H1 (cell line): Measurements from ENCODE around the gene AP3M1.
A peak's percentile ranks its signal among the peaks of the same experiment; 100 is the strongest.

Experiments used
- CTCF ChIP-seq, 3 experiments: IDR thresholded peaks; 1 replicate in 2 of 3; 2 replicates in 1 of 3; pipeline versions ENCODE4 v1.5.1 to v1.6.1; 2011; ENCODE audit warnings: low read length in 3 of 3, mild to moderate bottlenecking in 3 of 3, inconsistent platforms in 2 of 3, low read depth in 1 of 3, moderate library complexity in 1 of 3; ENCODE audit not compliant: insufficient read depth in 1 of 3; ENCODE audit errors: control extremely low read depth in 1 of 3
- MAX ChIP-seq: IDR thresholded peaks from 2 replicates; pipeline ENCODE4 v1.6.1; 2012; ENCODE audit warnings: inconsistent platforms
- POLR2A ChIP-seq, 2 experiments: IDR thresholded peaks; 1 replicate in 1 of 2; 2 replicates in 1 of 2; pipeline ENCODE4 v1.6.1; 2011; ENCODE audit warnings: low read depth in 2 of 2, low read length in 2 of 2, mild to moderate bottlenecking in 2 of 2; ENCODE audit errors: control extremely low read depth in 1 of 2
- POU5F1 ChIP-seq: IDR thresholded peaks from 2 replicates; pipeline ENCODE4 v1.6.1; 2011; ENCODE audit warnings: low read depth, mild to moderate bottlenecking, low read length, moderate library complexity
- RAD21 ChIP-seq, 2 experiments: IDR thresholded peaks in 1 of 2; conservative IDR thresholded peaks in 1 of 2; 2 replicates each; pipeline ENCODE4 v1.6.1; 2011; ENCODE audit warnings: low read depth in 2 of 2, low read length in 2 of 2, improper control_type of control experiment in 1 of 2, inconsistent platforms in 1 of 2, mild to moderate bottlenecking in 1 of 2, moderate library complexity in 1 of 2
- RNF2 ChIP-seq: fragments of 200-900, 300-1000 bp; sonication (generic); IDR thresholded peaks from 2 replicates; pipeline ENCODE4 v1.7.1; 2016; ENCODE audit warnings: borderline replicate concordance, low read depth, mild to moderate bottlenecking, antibody characterized with exemption, low read length; ENCODE audit not compliant: poor library complexity, severe bottlenecking; ENCODE audit errors: missing control alignments
- TAF1 ChIP-seq: IDR thresholded peaks from 2 replicates; pipeline ENCODE4 v1.6.1; 2011; ENCODE audit warnings: mild to moderate bottlenecking, low read depth, low read length

GRCh38 chr10:74176380-74177139 is 25.9 kb upstream of the AP3M1 start:
- TF ChIP-seq CTCF (IDR thresholded peaks at IDR 0.05; ENCODE audit: control extremely low read depth in 1 of 3, insufficient read depth in 1 of 3, low read depth in 1 of 3, low read length in 3 of 3) (0 out of 4 replicates have a peak, but pooled peaks of 1 of the 3 experiments have one; percentile 3), MAX (peak; percentile 94), RNF2 (no peak), TAF1 (peak; percentile 88), RAD21 (IDR thresholded peaks at IDR 0.05 in 1 of 2, conservative IDR thresholded peaks at IDR 0.05 in 1 of 2; ENCODE audit: low read depth in 2 of 2, low read length in 2 of 2) (0 out of 4 replicates have a peak, but pooled peaks of 1 of the 2 experiments have one; percentile 0), POLR2A (IDR thresholded peaks at IDR 0.05; ENCODE audit: control extremely low read depth in 1 of 2, low read depth in 2 of 2, low read length in 2 of 2) (peak in 1 of 2 experiments; percentile 95; a peak in 2 of 3 replicates), POU5F1 (no peak)
